Measurements from ENCODE around the gene CP. TPM values are rescaled to one million over a fixed set of nuclear protein-coding genes. Genes with fewer than 3 reads are reported as not detected.
A peak's percentile ranks its signal among the peaks of the same experiment; 100 is the strongest.

CP gene
- total and polyA plus RNA-seq, 12 donors: 0.48 to 17.2 (median 5.4) TPM

- H3K4me1 ChIP-seq (replicated peaks in 1 of 2): peaks cover 0 to 11% of the 10 kb centered on the region in 2 donors
- no peak overlapping the region for H3K4me3 ChIP-seq
- TF ChIP-seq CTCF (IDR thresholded peaks at IDR 0.05) (no peak), POLR2A (IDR thresholded peaks at IDR 0.05) (no peak)
- peak overlapping the region in 2 of 5 donors; percentile 23 to 46 for H3K27ac ChIP-seq
- 55 to 74% (median 65%) methylated on average over 2 of the region's 2 CpGs for WGBS, 4 donors
- H3K36me3 ChIP-seq (replicated peaks in 1 of 2): no peaks in the 10 kb centered on the region
- no peaks in the 10 kb centered on the region for H3K27me3 ChIP-seq
- no peak for DNase-seq
- H3K9me3 ChIP-seq (replicated peaks in 1 of 3): no peaks in the 10 kb centered on the region
- intact Hi-C loops (cut with DNase I): no loop called here
Observed at GRCh38 chr3:149215515-149215914, 6.1 kb downstream of the CP start.

DNA sequence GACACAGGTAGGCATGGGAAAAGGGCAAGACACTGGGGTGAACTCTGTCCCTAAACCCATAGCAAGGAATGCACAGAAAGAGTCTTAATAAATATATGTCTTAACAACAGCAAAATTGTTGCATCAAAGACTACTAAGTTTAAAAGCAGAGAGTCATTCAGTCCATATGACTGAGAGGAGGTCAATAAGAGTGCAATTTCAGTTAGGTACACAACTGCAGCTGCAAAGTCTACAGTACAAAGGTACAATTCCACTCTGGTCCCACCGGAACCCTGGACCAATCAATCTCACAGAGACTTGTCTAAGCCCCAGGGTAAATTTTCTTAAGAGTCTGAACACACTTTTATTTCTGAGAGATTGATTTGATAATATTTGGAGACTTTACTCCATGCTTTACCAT, 6.9 kb downstream of the CP start:
- H3K4me3 ChIP-seq: no peak overlapping the region
- H3K9me3 ChIP-seq (replicated peaks in 1 of 3): no peaks in the 10 kb centered on the region
- peaks cover 0 to 11% of the 10 kb centered on the region in 2 donors for H3K4me1 ChIP-seq (replicated peaks in 1 of 2)
- WGBS, 4 donors: 78 to 89% (median 86%) methylated on average over 1 of the region's 1 CpG
- H3K36me3 ChIP-seq (replicated peaks in 1 of 2): no peaks in the 10 kb centered on the region
- DNase-seq: no peak
- intact Hi-C loops (cut with DNase I): no loop called here
- no peak for TF ChIP-seq CTCF (IDR thresholded peaks at IDR 0.05)
- no peak for TF ChIP-seq POLR2A (IDR thresholded peaks at IDR 0.05)
- no peak overlapping the region for H3K27ac ChIP-seq
- H3K27me3 ChIP-seq: no peaks in the 10 kb centered on the region

GRCh38 chr3:149212386-149212785, 9.2 kb downstream of the CP start:
- Histone ChIP-seq H3K27me3 (no peaks in the 10 kb centered on the region), H3K36me3 (replicated peaks in 1 of 2) (no peaks in the 10 kb centered on the region), H3K4me3 (no peak overlapping the region), H3K4me1 (replicated peaks in 1 of 2) (peaks cover 0 to 11% of the 10 kb centered on the region in 2 donors), H3K9me3 (replicated peaks in 1 of 3) (no peaks in the 10 kb centered on the region), H3K27ac (no peak overlapping the region)
- intact Hi-C loops (cut with DNase I): no loop called here
- TF ChIP-seq POLR2A (IDR thresholded peaks at IDR 0.05) (no peak), CTCF (IDR thresholded peaks at IDR 0.05) (no peak)
- WGBS, 4 donors: 89 to 95% (median 93%) methylated on average over 1 of the region's 1 CpG
- no peak for DNase-seq

- Histone ChIP-seq H3K9me3 (replicated peaks in 1 of 3) (no peaks in the 10 kb centered on the region), H3K27me3 (no peaks in the 10 kb centered on the region), H3K36me3 (replicated peaks in 1 of 2) (no peaks in the 10 kb centered on the region), H3K4me1 (replicated peaks in 1 of 2) (no peaks in the 10 kb centered on the region), H3K27ac (no peak overlapping the region), H3K4me3 (no peak overlapping the region)
- TF ChIP-seq POLR2A (IDR thresholded peaks at IDR 0.05) (no peak), CTCF (IDR thresholded peaks at IDR 0.05) (no peak)
- intact Hi-C loops (cut with DNase I): no loop called here
- no peak for DNase-seq
- 81 to 96% (median 86%) methylated on average over 4 of the region's 4 CpGs for WGBS, 4 donors
Observed at GRCh38 chr3:149209431-149209830, 12.2 kb downstream of the CP start.
